GM21786 (cell line): ENCODE measurements around the gene MAEA.

Experiments used
- ATAC-seq: cut with Tn5 transposase; IDR thresholded peaks from one replicate; pipeline ENCODE4 v1.9.1; 2021; ENCODE audit not compliant: unreplicated experiment

Gene MAEA

GRCh38 chr4:1349359-1350168 lies 59.9 kb downstream of the MAEA start:
- ATAC-seq = no peak

DNA sequence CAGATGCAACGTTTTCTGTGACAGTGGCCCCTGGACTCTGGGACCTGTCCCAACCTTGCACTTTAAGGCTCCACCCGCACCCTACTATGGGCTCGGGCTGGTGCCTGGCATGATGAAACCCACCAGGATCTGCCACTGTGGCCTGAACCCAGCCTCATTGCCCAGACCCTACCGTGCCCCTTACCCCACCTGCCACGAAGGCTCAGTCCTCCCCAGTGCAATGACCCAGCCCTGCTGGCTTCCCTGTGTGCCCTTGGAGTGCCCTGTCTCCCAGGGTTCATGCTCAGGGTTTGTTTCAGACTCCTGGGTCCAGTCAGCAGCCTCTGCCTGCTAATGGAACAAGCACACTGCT lies 60.5 kb downstream of the MAEA start:
- no peak for ATAC-seq

DNA sequence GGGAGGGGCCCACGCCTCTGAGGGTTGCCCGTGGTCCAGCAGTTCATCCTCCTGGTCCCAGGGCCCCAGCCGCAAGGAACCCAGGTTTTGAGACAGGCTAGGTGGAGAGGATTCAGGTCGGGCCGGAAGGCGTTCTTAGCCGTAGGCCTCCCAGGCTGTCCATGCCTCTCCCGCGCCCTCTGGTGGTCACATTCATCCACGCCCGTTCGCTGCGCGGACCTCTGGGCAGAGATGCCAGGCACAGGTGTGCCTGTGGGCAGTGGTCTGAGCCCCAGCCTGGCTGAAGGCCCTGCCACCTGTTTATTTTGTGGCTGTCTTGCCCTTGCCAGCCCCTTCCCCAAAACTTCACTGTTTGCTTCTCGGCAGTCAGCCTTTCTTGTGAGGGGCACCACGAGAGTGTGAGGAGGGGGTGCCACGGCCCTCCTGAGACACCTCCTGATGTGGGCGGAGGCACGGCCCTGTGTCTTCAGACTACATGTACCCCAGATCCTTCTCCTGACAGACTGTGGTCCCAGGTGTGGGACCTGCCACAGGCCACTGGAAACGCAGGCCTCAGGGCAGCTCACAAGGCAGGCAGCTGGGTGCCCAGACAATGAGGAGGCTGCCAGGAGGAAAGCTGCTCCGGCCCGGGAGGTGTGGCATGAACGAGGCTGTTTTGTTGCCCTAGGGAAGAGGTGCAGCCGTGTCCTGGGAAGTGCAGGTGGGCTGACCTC lies 62.3 kb downstream of the MAEA start:
- peak; percentile 27 for ATAC-seq

- ATAC-seq = no peak
These were observed 62.8 kb downstream of the MAEA start for GRCh38 chr4:1352567-1352900.

DNA sequence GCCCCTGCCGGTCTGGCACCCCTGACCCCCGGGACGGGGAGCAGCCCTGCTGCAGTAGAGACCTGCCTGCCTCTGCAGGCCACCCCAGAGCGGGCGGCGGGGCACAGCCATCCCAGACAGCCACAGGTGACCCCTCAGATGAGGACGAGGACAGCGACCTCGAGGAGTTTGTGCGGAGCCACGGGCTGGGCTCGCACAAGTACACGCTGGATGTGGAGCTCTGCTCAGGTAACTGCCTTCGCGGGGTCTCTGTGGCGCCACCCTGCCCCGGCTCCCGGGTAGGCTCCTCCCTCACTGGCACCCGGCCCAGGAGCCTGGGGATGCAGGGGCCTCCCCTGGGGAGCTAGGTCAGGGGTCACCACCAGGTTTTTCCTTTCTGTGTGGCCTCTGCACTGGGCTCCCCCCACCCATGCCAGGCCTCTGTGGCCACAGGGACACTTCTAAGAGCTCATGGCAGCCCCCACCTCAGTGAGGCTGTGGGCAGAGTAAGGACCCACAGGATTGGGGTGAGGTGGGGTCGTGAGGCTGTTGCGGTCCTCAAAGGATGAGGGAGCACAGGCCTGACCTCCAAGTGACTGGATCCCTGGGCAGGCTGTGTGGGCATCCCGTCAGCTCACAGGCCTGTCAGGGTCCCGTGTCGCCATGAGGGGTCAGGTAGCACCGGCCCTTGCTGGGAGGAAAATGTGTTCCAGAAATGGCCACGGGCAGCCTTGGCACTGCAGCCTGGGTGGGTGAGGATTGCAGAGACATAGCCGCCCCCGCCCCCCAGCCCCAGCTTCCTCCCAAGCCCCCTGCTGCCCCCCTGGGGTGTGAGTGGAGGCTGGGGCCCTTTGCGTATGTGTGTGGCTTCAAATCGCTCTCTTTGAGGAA lies 63.7 kb downstream of the MAEA start:
- ATAC-seq = no peak

- ATAC-seq = no peak
These were observed 64.7 kb downstream of the MAEA start for GRCh38 chr4:1354136-1354982.

DNA sequence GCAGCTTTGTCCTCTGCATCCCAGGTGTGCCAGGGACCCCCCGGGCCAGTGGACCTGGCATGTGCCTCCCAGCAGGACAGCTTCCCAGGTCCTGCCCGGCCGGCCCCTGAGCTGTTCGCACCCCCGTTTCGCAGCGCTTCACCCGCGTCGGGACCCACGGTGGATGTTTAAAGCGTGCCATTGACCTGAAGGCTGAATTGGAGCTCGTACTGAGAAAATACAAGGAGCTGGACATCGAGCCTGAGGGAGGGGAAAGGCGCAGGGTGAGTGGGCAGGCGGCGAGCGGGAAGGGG lies 65.2 kb downstream of the MAEA start:
- ATAC-seq = no peak

- no peak for ATAC-seq
These were observed 65.7 kb downstream of the MAEA start for GRCh38 chr4:1355378-1355777.

DNA sequence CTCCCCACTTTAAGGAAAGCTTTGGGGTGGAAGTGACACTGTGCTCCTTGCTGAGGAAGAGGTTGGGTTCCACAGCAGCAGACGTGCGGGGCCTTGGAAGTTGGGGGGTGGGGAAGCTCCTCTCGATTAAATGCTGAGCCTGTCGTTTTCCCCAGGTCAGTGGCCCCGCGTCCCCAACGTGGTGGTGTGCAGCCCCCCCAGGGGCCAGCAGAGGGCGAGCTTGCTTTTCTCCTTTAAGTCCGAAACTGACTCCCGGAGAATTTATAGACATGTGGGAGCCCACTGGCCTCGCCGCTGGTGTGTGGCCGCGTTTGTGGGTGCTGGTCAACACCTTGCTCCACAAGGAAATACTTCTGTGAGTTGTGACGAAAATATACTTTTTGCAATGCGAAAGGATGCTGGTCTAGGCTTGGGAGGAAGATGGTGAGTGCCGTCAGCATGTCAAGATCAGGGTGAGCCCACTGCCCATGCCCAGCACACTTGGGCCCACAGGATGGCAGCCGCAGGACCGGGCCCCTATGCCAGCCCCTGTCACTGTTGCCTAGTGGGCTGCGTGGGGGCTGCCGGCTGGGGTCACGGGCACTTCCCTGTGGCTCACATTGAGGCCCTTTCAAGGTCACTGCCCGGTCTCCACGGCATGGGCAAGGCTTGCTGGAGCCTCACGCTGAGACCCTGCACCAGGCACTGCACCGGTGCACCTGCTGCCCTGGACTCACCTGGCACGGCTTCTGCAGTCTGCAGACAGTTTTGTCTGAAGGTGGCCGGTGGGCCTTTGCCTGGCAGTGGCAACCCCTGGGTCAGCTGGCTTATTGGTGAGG lies 66.7 kb downstream of the MAEA start:
- ATAC-seq = no peak

DNA sequence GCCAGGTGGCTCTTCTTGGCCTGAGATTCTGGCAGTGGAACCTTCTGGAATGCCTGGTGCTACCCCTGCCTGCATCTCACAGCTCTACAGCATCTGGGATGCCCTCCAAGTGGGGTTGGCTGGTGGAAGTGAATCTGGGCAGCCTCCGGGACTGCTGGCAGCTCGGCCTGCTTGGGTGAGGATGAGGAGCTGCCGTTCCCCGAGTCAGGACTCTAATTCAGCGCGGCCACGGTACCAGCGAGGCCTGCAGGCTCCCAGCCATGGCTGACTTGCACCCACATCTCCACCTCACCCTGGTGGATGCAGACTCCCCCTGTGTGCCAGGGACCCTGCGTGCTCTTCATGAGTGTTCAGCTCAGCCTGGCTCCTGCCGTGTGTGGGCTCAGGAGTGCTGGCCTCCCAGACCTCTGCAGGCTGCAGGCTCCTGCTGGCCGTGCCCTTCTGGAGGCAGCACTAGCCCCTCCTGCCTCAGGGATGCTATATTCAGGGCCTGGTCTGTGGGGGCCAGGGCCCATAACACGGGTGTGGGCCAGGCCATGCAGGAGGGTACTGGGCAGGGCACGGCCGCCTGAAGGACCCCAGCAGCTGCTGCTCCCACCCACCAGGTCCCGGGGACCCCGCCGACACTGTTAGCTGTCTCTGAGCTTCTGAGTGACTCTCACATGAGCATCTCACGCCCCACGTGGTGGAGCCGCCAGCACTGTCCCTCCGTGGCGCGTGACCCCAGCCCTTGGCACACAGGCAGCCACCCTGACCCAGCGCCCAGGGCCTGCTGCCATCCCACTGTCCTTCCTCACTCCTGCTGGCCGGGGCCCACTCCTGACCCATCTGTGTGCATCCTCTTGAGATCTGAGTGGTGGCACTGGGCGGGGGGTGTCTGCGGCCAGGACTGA lies 67.9 kb downstream of the MAEA start:
- no peak for ATAC-seq

DNA sequence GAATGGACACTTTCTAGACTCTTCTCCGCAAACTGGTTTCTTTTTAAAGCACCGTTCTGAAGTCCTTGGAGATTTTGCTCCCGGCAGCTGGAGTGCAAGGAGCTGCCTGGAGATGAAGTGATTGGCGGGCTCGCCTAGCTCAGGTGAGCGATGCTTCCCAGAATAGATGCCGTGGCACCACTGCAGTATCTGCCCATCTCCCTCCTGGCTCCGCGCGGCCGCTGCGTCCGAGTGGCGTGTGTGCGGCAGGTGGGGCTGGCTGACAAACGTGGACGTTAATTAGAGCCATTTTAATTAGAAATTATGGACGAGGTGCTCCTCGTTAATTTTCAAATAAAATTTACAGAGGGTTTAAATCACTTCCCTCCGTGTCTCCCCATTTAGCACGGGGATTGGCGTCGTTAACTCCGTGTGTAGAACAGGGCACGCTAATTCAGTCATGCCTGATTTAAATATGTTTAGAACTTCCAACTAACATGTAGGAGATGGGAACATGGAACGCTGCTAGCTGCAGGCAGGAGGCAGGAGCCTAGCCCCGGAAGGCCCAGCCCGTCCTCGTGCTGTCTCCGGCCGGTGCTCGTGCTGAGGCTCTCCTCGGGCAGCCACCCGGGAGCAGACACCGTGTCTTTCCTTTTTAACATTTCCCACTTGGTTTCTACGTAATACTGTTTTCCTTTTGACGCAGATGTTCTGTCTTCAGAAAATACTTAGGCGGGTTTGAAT lies 68.9 kb downstream of the MAEA start:
- no peak for ATAC-seq

DNA sequence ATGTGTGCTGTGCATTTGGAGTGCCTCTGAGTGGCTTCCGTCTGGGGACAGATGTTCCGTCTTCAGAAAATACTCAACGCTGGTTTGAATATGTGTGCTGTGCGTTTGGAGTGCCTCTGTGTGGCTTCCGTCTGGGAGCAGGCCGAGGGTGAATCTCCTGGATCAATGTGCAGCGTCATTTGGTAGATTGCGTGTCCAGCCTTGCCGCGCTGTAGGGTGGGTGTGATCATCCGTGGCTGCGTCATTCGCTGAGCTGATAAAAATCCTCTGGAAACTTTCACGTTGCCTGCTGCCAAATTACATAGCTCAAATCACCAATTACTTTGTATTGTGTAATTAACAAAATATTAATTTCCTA lies 69.4 kb downstream of the MAEA start:
- no peak for ATAC-seq

GRCh38 chr4:1359976-1360375 lies 70.3 kb downstream of the MAEA start:
- ATAC-seq = no peak

- ATAC-seq = no peak
These were observed 71.0 kb downstream of the MAEA start for GRCh38 chr4:1360423-1361283.

GRCh38 chr4:1361431-1361830 lies 71.7 kb downstream of the MAEA start:
- ATAC-seq = no peak

DNA sequence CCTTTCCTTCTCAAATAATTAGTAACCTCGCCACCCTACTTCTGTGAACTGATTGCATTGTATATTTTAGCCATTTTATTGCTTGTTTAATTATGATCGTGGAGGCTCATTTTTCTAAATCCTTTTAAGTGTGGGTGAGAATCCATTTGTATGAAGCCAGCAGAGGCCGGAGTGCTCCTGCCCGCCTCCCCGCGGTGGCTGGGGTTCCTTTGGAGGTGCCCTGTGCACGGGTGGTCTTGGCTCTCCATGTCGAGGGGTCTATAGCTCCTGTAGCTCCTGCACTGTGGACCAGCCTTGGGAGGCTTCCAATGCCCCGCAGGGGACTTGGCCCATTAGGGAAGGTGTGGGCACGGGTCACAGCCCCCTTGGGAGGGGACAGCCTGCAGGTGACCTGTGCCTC lies 72.4 kb downstream of the MAEA start:
- ATAC-seq = no peak

DNA sequence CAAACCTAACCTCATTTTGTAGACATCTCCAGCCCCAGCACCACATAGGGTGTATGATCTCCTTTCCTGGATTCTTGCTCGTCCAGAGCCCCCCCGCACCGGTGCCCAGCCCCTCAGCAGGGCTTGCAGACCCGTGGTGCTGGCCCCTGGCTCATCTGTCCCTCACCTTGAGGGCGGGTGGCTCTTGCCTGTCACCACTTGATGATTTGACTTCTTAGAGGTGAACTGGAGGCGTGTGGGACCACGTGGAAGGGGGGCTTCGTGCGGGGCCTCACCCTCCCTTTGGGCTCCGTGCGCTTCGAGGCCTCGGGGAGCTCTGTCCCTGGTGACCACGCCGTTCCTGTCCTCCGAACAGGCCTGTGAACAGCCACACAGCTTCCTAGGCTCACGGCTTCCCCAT lies 72.8 kb downstream of the MAEA start:
- no peak for ATAC-seq

DNA sequence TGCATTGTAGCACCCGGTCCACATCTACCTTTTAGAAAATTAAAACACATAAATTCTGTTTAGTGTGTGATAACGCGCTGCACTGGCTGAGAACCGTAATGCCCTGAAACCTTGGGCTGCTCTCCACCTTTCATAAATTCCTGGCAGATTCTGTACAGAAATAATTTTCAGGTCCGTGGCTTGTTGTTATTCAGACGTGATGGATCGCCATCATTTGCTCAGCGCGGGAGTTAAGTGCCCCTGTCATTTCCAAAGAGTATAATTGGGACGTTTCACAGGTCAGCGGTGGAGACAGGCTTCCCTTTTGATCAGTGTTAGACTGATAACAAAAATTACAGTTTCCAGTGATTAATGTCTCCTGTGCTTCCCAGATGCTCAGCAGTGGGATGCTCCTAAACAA lies 73.8 kb downstream of the MAEA start:
- no peak for ATAC-seq
